Tibial artery (tissue), 4 donors: ENCODE data around the gene PRKAG2.

Source experiments
- DNase-seq, 2 donors: peaks; one replicate each; pipeline ENCODE4 v3.0.0-alpha.2; 2019
- H3K27ac ChIP-seq, 2 donors: fragments of 200-600 bp; sonication (generic) in 1 of 2; 1 replicate in 1 of 2; 2 replicates in 1 of 2; pipeline ENCODE4 v1.5.1; 2018 to 2019; ENCODE audit warnings: mild to moderate bottlenecking in 1 of 2
- H3K27me3 ChIP-seq, 2 donors: fragments of 200-600 bp; sonication (generic) in 1 of 2; one replicate each; pipeline versions ENCODE4 v1.5.1 to v1.6.0; 2016 to 2019
- H3K36me3 ChIP-seq, 3 donors: fragments of 200-600 bp; sonication (generic) in 2 of 3; one replicate each; pipeline ENCODE4 v1.5.1; 2016 to 2019; ENCODE audit warnings: mild to moderate bottlenecking in 2 of 3
- H3K4me1 ChIP-seq, 4 donors: fragments of 200-600 bp; sonication (generic) in 2 of 4; 1 replicate in 3 of 4; 2 replicates in 1 of 4; pipeline ENCODE4 v1.5.1; 2016 to 2019
- H3K4me3 ChIP-seq, 2 donors: fragments of 200-600 bp; sonication (generic) in 1 of 2; 1 replicate in 1 of 2; 2 replicates in 1 of 2; pipeline ENCODE4 v1.5.1; 2018 to 2019; ENCODE audit warnings: mild to moderate bottlenecking in 2 of 2
- H3K9me3 ChIP-seq, 3 donors: fragments of 200-600 bp; sonication (generic) in 1 of 3; one replicate each; pipeline ENCODE4 v1.5.1; 2016 to 2019
- CTCF ChIP-seq, 2 experiments: fragments of 200-600 bp in 1 of 2; fragments of 450-650 bp in 1 of 2; IDR thresholded peaks; one replicate each; pipeline ENCODE4 v1.5.1; 2017 to 2019; ENCODE audit warnings: antibody characterized with exemption in 2 of 2, mild to moderate bottlenecking in 1 of 2, moderate library complexity in 1 of 2
- intact Hi-C: fragments of 100-400 bp; cut with DNase I; formaldehyde crosslinking; loops from one replicate; pipeline ENCODE4 v1.15.0; 2023; ENCODE audit warnings: low total_unique reads

The PRKAG2 gene

GRCh38 chr7:151832656-151833055 lies 44.3 kb downstream of the PRKAG2 start:
- TF ChIP-seq CTCF (IDR thresholded peaks at IDR 0.05) = no peak
- Histone ChIP-seq H3K4me1 (no peaks in the 10 kb centered on the region), H3K36me3 (peaks cover 0 to 11% (median 0%) of the 10 kb centered on the region in 3 donors), H3K9me3 (no peaks in the 10 kb centered on the region), H3K27ac (no peak overlapping the region), H3K27me3 (no peaks in the 10 kb centered on the region), H3K4me3 (no peak overlapping the region)
- intact Hi-C loops = no loop called here
- no peak for DNase-seq

- intact Hi-C loops = no loop called here
- no peaks in the 10 kb centered on the region for H3K4me1 ChIP-seq
- no peak for TF ChIP-seq CTCF (IDR thresholded peaks at IDR 0.05)
Observed at GRCh38 chr7:151832138-151832537, 44.8 kb downstream of the PRKAG2 start.

GRCh38 chr7:151831606-151832005 lies 45.3 kb downstream of the PRKAG2 start:
- H3K27ac ChIP-seq = no peak overlapping the region
- TF ChIP-seq CTCF (IDR thresholded peaks at IDR 0.05) = no peak
- H3K9me3 ChIP-seq = no peaks in the 10 kb centered on the region

More at GRCh38 chr7:151832138-151832537, 44.8 kb downstream of the PRKAG2 start:
- Histone ChIP-seq H3K36me3 (peaks cover 0 to 11% (median 0%) of the 10 kb centered on the region in 3 donors), H3K4me3 (no peak overlapping the region), H3K9me3 (no peaks in the 10 kb centered on the region), H3K27me3 (no peaks in the 10 kb centered on the region), H3K27ac (no peak overlapping the region)
- DNase-seq = no peak

GRCh38 chr7:151830121-151830830 lies 46.6 kb downstream of the PRKAG2 start:
- no peaks in the 10 kb centered on the region for H3K9me3 ChIP-seq
- H3K36me3 ChIP-seq = peaks cover 0 to 11% (median 0%) of the 10 kb centered on the region in 3 donors
- peaks cover 0 to 4% (median 0%) of the 10 kb centered on the region in 4 donors for H3K4me1 ChIP-seq
- no peak for DNase-seq
- H3K27ac ChIP-seq = no peak overlapping the region
- intact Hi-C loops = no loop called here
- H3K27me3 ChIP-seq = peaks cover 0 to 4% of the 10 kb centered on the region in 2 donors
- TF ChIP-seq CTCF (IDR thresholded peaks at IDR 0.05) = no peak
- H3K4me3 ChIP-seq = no peak overlapping the region

More at GRCh38 chr7:151831606-151832005, 45.3 kb downstream of the PRKAG2 start:
- Histone ChIP-seq H3K4me1 (no peaks in the 10 kb centered on the region), H3K36me3 (peaks cover 0 to 11% (median 0%) of the 10 kb centered on the region in 3 donors), H3K27me3 (no peaks in the 10 kb centered on the region), H3K4me3 (no peak overlapping the region)
- DNase-seq = no peak
- intact Hi-C loops = no loop called here

GRCh38 chr7:151829707-151830106 lies 47.2 kb downstream of the PRKAG2 start:
- Histone ChIP-seq H3K27me3 (peaks cover 0 to 4% of the 10 kb centered on the region in 2 donors), H3K4me3 (no peak overlapping the region), H3K9me3 (no peaks in the 10 kb centered on the region), H3K27ac (no peak overlapping the region), H3K4me1 (peaks cover 0 to 4% (median 0%) of the 10 kb centered on the region in 4 donors), H3K36me3 (peaks cover 0 to 11% (median 0%) of the 10 kb centered on the region in 3 donors)
- no peak for DNase-seq
- intact Hi-C loops = no loop called here
- no peak for TF ChIP-seq CTCF (IDR thresholded peaks at IDR 0.05)
